HepG2 (cell line): Measurements from ENCODE around the gene VGLL4. TPM values are rescaled to one million over a fixed set of nuclear protein-coding genes. Genes with fewer than 3 reads are reported as not detected.
A peak's percentile ranks its signal among the peaks of the same experiment; 100 is the strongest.

Experiments used
- FIP1L1 ChIP-seq: fragments of 200-400 bp; formaldehyde crosslinking; IDR thresholded peaks from 2 replicates; pipeline ENCODE4 v1.6.1; 2018; ENCODE audit warnings: low read depth, mild to moderate bottlenecking, low read length, moderate library complexity, borderline replicate concordance; ENCODE audit not compliant: insufficient read depth
- GATAD2A ChIP-seq: IDR thresholded peaks from 2 replicates; pipeline ENCODE4 v1.6.1; 2016
- ZGPAT ChIP-seq: IDR thresholded peaks from 2 replicates; pipeline ENCODE4 v1.6.1; 2016; ENCODE audit warnings: mild to moderate bottlenecking
- ZNF687 ChIP-seq: sonication (generic); formaldehyde crosslinking; IDR thresholded peaks from 2 replicates; pipeline ENCODE4 v1.5.1; 2020; ENCODE audit warnings: mild to moderate bottlenecking, missing genetic modification reagents, moderate library complexity
- polyA plus RNA-seq, 8 experiments: library from polyadenylated mRNA; depleted of rRNA in 3 of 8; stranded (reverse) in 7 of 8; unstranded in 1 of 8; fragments of >200 nt; fragmentation: Illumina TruSeq in 4 of 8; extraction: Trizol in 4 of 8; gene quantifications; 2 replicates each; pipeline versions ENCODE4 v1.2.1 to v1.2.3, GENCODE V29; 2011 to 2016; ENCODE audit warnings: low read depth in 4 of 8, missing spikeins in 1 of 8, mixed read lengths in 1 of 8; ENCODE audit not compliant: insufficient read depth in 1 of 8
- total RNA-seq, 5 experiments: library from RNA; depleted of rRNA; stranded (reverse); fragments of >200 nt; fragmentation: Illumina TruSeq; extraction: Trizol; gene quantifications; 2 replicates each; pipeline ENCODE4 v1.2.3, GENCODE V29; 2016; ENCODE audit warnings: low read depth in 1 of 5
- TF ChIP-seq, protein P1 (sequence below): IDR thresholded peaks from 2 replicates; pipeline ENCODE4 v1.4.0; 2020; ENCODE audit warnings: mild to moderate bottlenecking, missing genetic modification reagents

VGLL4 gene
- total and polyA plus RNA-seq, 2 of the 13 experiments (the other 11 are each of a cell fraction or from before 2014, with no cell fraction given): 23.2 to 39.0 TPM

GRCh38 chr3:11593318-11594034 lies 50.2 kb downstream of the VGLL4 start (continued):
- TF ChIP-seq ZNF687 (CRISPR knock-in tag): peak; percentile 52
- TF ChIP-seq GATAD2A (CRISPR knock-in tag): peak; percentile 72
- TF ChIP-seq, protein P1, sequence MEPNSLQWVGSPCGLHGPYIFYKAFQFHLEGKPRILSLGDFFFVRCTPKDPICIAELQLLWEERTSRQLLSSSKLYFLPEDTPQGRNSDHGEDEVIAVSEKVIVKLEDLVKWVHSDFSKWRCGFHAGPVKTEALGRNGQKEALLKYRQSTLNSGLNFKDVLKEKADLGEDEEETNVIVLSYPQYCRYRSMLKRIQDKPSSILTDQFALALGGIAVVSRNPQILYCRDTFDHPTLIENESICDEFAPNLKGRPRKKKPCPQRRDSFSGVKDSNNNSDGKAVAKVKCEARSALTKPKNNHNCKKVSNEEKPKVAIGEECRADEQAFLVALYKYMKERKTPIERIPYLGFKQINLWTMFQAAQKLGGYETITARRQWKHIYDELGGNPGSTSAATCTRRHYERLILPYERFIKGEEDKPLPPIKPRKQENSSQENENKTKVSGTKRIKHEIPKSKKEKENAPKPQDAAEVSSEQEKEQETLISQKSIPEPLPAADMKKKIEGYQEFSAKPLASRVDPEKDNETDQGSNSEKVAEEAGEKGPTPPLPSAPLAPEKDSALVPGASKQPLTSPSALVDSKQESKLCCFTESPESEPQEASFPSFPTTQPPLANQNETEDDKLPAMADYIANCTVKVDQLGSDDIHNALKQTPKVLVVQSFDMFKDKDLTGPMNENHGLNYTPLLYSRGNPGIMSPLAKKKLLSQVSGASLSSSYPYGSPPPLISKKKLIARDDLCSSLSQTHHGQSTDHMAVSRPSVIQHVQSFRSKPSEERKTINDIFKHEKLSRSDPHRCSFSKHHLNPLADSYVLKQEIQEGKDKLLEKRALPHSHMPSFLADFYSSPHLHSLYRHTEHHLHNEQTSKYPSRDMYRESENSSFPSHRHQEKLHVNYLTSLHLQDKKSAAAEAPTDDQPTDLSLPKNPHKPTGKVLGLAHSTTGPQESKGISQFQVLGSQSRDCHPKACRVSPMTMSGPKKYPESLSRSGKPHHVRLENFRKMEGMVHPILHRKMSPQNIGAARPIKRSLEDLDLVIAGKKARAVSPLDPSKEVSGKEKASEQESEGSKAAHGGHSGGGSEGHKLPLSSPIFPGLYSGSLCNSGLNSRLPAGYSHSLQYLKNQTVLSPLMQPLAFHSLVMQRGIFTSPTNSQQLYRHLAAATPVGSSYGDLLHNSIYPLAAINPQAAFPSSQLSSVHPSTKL (CRISPR knock-in tag): peak; percentile 80
- TF ChIP-seq ZGPAT (CRISPR knock-in tag): 0 out of 2 replicates have a peak, but pooled peaks have one; percentile 34
- no peak for TF ChIP-seq FIP1L1
- TF ChIP-seq, all 625 proteins: peak for 60
